Liver (tissue), 9 donors: ENCODE data around the gene NLRP6. TPM values are rescaled to one million over a fixed set of nuclear protein-coding genes. Genes with fewer than 3 reads are reported as not detected.
A peak's percentile ranks its signal among the peaks of the same experiment; 100 is the strongest.

ENCODE experiments used
- DNase-seq: peaks from one replicate; pipeline ENCODE4 v3.0.0-alpha.2; 2017; ENCODE audit warnings: low spot score
- H3K27ac ChIP-seq, 2 donors: one replicate each; pipeline ENCODE4 v1.7.0; 2013; ENCODE audit warnings: inconsistent platforms in 2 of 2, low read length in 2 of 2, control low read depth in 1 of 2, low read depth in 1 of 2, mild to moderate bottlenecking in 1 of 2
- H3K27me3 ChIP-seq, 4 donors: one replicate each; pipeline versions ENCODE4 v1.6.1 to v1.7.0; 2013; ENCODE audit warnings: low read length in 3 of 4, inconsistent platforms in 1 of 4, mild to moderate bottlenecking in 1 of 4, moderate library complexity in 1 of 4; ENCODE audit not compliant: control insufficient read depth in 4 of 4, insufficient read depth in 4 of 4
- H3K36me3 ChIP-seq, 4 donors: one replicate each; pipeline versions ENCODE4 v1.6.1 to v1.7.0; 2013; ENCODE audit warnings: low read length in 3 of 4, mild to moderate bottlenecking in 3 of 4, low read depth in 1 of 4, moderate library complexity in 1 of 4; ENCODE audit not compliant: control insufficient read depth in 4 of 4, insufficient read depth in 3 of 4
- H3K4me1 ChIP-seq, 4 donors: one replicate each; pipeline versions ENCODE4 v1.6.1 to v1.7.0; 2013; ENCODE audit warnings: low read length in 3 of 4, mild to moderate bottlenecking in 3 of 4, moderate library complexity in 1 of 4; ENCODE audit not compliant: control insufficient read depth in 4 of 4, insufficient read depth in 4 of 4
- H3K4me3 ChIP-seq, 3 donors: one replicate each; pipeline versions ENCODE4 v1.6.1 to v1.7.0; 2013; ENCODE audit warnings: low read length in 3 of 3, control low read depth in 1 of 3, low read depth in 1 of 3, mild to moderate bottlenecking in 1 of 3
- H3K9ac ChIP-seq, 2 donors: one replicate each; pipeline ENCODE4 v1.7.0; 2013; ENCODE audit warnings: low read length in 2 of 2, mild to moderate bottlenecking in 2 of 2, moderate library complexity in 2 of 2, control low read depth in 1 of 2, low read depth in 1 of 2
- H3K9me3 ChIP-seq, 4 donors: one replicate each; pipeline versions ENCODE4 v1.6.1 to v1.7.0; 2013; ENCODE audit warnings: low read length in 3 of 4; ENCODE audit not compliant: control insufficient read depth in 4 of 4
- ATF3 ChIP-seq: IDR thresholded peaks from 2 replicates; pipeline ENCODE4 v1.6.1; 2016; ENCODE audit warnings: antibody characterized with exemption
- CTCF ChIP-seq: fragments of 150-350 bp; IDR thresholded peaks from 2 replicates; pipeline ENCODE4 v1.5.1; 2017; ENCODE audit warnings: improper control_type of control experiment, low read depth, low read length; ENCODE audit not compliant: missing input control
- EGR1 ChIP-seq, 2 donors: IDR thresholded peaks; 2 replicates each; pipeline ENCODE4 v1.6.1; 2016 to 2018; ENCODE audit warnings: antibody characterized with exemption in 2 of 2, low read depth in 2 of 2
- FOXA1 ChIP-seq: IDR thresholded peaks from 2 replicates; pipeline ENCODE4 v1.6.1; 2016; ENCODE audit warnings: antibody characterized with exemption
- FOXA2 ChIP-seq: IDR thresholded peaks from 2 replicates; pipeline ENCODE4 v1.6.1; 2016; ENCODE audit warnings: antibody characterized with exemption
- GABPA ChIP-seq, 2 donors: IDR thresholded peaks in 1 of 2; conservative IDR thresholded peaks in 1 of 2; 2 replicates each; pipeline ENCODE4 v1.6.1; 2016; ENCODE audit warnings: antibody characterized with exemption in 2 of 2, mild to moderate bottlenecking in 1 of 2, moderate library complexity in 1 of 2
- HNF4A ChIP-seq, 2 donors: conservative IDR thresholded peaks; 2 replicates each; pipeline ENCODE4 v1.6.1; 2016; ENCODE audit warnings: antibody characterized with exemption in 2 of 2, mild to moderate bottlenecking in 2 of 2
- HNF4G ChIP-seq: IDR thresholded peaks from 2 replicates; pipeline ENCODE4 v1.6.1; 2016; ENCODE audit warnings: antibody characterized with exemption
- JUND ChIP-seq, 2 donors: IDR thresholded peaks; 2 replicates each; pipeline ENCODE4 v1.6.1; 2016; ENCODE audit warnings: antibody characterized with exemption in 2 of 2
- MAX ChIP-seq: IDR thresholded peaks from 2 replicates; pipeline ENCODE4 v1.6.1; 2016; ENCODE audit warnings: antibody characterized with exemption
- NR2F2 ChIP-seq: IDR thresholded peaks from 2 replicates; pipeline ENCODE4 v1.6.1; 2016; ENCODE audit warnings: antibody characterized with exemption
- RAD21 ChIP-seq, 2 donors: IDR thresholded peaks; 2 replicates each; pipeline ENCODE4 v1.6.1; 2016; ENCODE audit warnings: antibody characterized with exemption in 2 of 2, mild to moderate bottlenecking in 2 of 2
- REST ChIP-seq: IDR thresholded peaks from 2 replicates; pipeline ENCODE4 v1.6.1; 2016; ENCODE audit warnings: antibody characterized with exemption, mild to moderate bottlenecking
- RXRA ChIP-seq, 2 donors: IDR thresholded peaks; 2 replicates each; pipeline ENCODE4 v1.6.1; 2017 to 2018; ENCODE audit warnings: antibody characterized with exemption in 2 of 2, mild to moderate bottlenecking in 1 of 2
- SP1 ChIP-seq: IDR thresholded peaks from 2 replicates; pipeline ENCODE4 v1.6.1; 2018; ENCODE audit warnings: antibody characterized with exemption, mild to moderate bottlenecking
- TAF1 ChIP-seq: conservative IDR thresholded peaks from 2 replicates; pipeline ENCODE4 v1.6.1; 2016; ENCODE audit warnings: antibody characterized with exemption, mild to moderate bottlenecking
- YY1 ChIP-seq: IDR thresholded peaks from 2 replicates; pipeline ENCODE4 v1.6.1; 2016; ENCODE audit warnings: antibody characterized with exemption, mild to moderate bottlenecking
- ZBTB33 ChIP-seq: IDR thresholded peaks from 2 replicates; pipeline ENCODE4 v1.6.1; 2016; ENCODE audit warnings: antibody characterized with exemption
- WGBS: extraction: QIAGEN DNeasy Blood & Tissue Kit; methylation state at CpG from one replicate; pipeline ENCODE4 v1.1.7; 2013; 5-methylcytosine and 5-hydroxymethylcytosine counted together
- polyA plus RNA-seq, 2 donors: library from polyadenylated mRNA; stranded (reverse) in 1 of 2; unstranded in 1 of 2; fragments of 200-250 nt in 1 of 2; fragments of >200 nt in 1 of 2; fragmentation: Nextera tagmentation in 1 of 2; extraction: Ambion mirVana in 1 of 2; gene quantifications; one replicate each; pipeline versions ENCODE4 v1.2.1 to v1.2.3, GENCODE V29; 2013 to 2015
- total RNA-seq, 2 donors: library from RNA; depleted of rRNA; stranded (reverse); fragments of >200 nt; gene quantifications; one replicate each; pipeline ENCODE4 v1.2.3, GENCODE V29; 2014
- donor health status: healthy.
- donor health status: healthy.
- donor health status: healthy.
- donor health status: healthy.
- donor health status: healthy.

NLRP6 gene
- total and polyA plus RNA-seq, 4 donors = 0.05 to 5.7 (median 0.97) TPM

- Histone ChIP-seq H3K4me3 (no peak overlapping the region), H3K27me3 (no peaks in the 10 kb centered on the region), H3K36me3 (no peaks in the 10 kb centered on the region), H3K9me3 (no peaks in the 10 kb centered on the region), H3K9ac (no peak overlapping the region), H3K27ac (no peak overlapping the region), H3K4me1 (peaks cover 3 to 15% (median 9%) of the 10 kb centered on the region in 4 donors)
- TF ChIP-seq SP1 (no peak), REST (no peak), TAF1 (no peak), YY1 (no peak), MAX (no peak), RAD21 (IDR thresholded peaks at IDR 0.05) (no peak), FOXA2 (no peak), JUND (IDR thresholded peaks at IDR 0.05) (no peak), GABPA (IDR thresholded peaks at IDR 0.05 in 1 of 2, conservative IDR thresholded peaks at IDR 0.05 in 1 of 2) (no peak), ATF3 (no peak), CTCF (no peak), HNF4A (conservative IDR thresholded peaks at IDR 0.05) (no peak)
- DNase-seq = no peak
- 92% methylated on average over 10 of the region's 10 CpGs for WGBS
Measured at GRCh38 chr11:305844-306211, 27.6 kb downstream of the NLRP6 start.

- DNase-seq = no peak
- Histone ChIP-seq H3K4me3 (no peak overlapping the region), H3K9ac (no peak overlapping the region)
Measured at GRCh38 chr11:306645-307371, 28.6 kb downstream of the NLRP6 start.

More at GRCh38 chr11:306645-307371, 28.6 kb downstream of the NLRP6 start:
- WGBS = 85% methylated on average over 17 of the region's 17 CpGs
- TF ChIP-seq RAD21 (IDR thresholded peaks at IDR 0.05) (no peak), SP1 (no peak), NR2F2 (no peak), GABPA (IDR thresholded peaks at IDR 0.05 in 1 of 2, conservative IDR thresholded peaks at IDR 0.05 in 1 of 2) (no peak), HNF4A (conservative IDR thresholded peaks at IDR 0.05) (no peak), ZBTB33 (no peak), CTCF (no peak), HNF4G (no peak), ATF3 (no peak), EGR1 (IDR thresholded peaks at IDR 0.05; ENCODE audit: low read depth in 2 of 2) (no peak), JUND (IDR thresholded peaks at IDR 0.05) (no peak), RXRA (IDR thresholded peaks at IDR 0.05) (no peak), FOXA1 (no peak), FOXA2 (no peak), TAF1 (no peak)
- Histone ChIP-seq H3K9me3 (no peaks in the 10 kb centered on the region), H3K27me3 (no peaks in the 10 kb centered on the region), H3K36me3 (no peaks in the 10 kb centered on the region), H3K27ac (peak overlapping the region; percentile 82 to 92), H3K4me1 (peaks cover 3 to 15% (median 10%) of the 10 kb centered on the region in 4 donors)
